Panc1 (cell line): ENCODE data around the gene FRMD1.

Experiments
- CTCF ChIP-seq: fragments of 450-650 bp; IDR thresholded peaks from 2 replicates; pipeline ENCODE4 v1.5.1; 2017; ENCODE audit warnings: mild to moderate bottlenecking
- POLR2AphosphoS5 ChIP-seq: IDR thresholded peaks from 2 replicates; pipeline ENCODE4 v1.6.1; 2012; ENCODE audit warnings: mild to moderate bottlenecking, low read depth, low read length, moderate library complexity
- SIN3A ChIP-seq: IDR thresholded peaks from 2 replicates; pipeline ENCODE4 v1.6.1; 2012; ENCODE audit warnings: low read depth, mild to moderate bottlenecking, low read length, moderate library complexity, borderline replicate concordance; ENCODE audit not compliant: insufficient read depth

DNA sequence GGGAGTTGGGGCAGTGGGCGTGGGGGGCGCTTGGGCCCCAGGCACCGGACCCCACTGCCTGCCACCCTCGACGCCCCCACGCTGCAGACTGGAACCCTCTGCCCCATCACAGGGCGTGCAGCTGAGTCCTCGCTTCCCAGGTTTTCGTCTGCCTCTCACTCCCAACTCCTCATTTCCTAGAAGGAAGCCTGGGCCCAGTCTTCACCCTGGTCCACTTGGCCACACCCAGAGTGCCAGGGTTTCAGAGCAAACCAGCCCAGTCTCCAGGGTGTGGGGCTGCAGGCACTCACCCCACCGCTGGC lies 30.3 kb downstream of the FRMD1 start:
- TF ChIP-seq CTCF (no peak), SIN3A (no peak), POLR2AphosphoS5 (no peak)
